ENCODE measurements around the gene NACC1. TPM values are rescaled to one million over a fixed set of nuclear protein-coding genes. Genes with fewer than 3 reads are reported as not detected.

Gene NACC1
- total and polyA plus RNA-seq, 2 of the 8 experiments (the other 6 are each of a cell fraction or from before 2014, with no cell fraction given), result 234 to 301 TPM

DNA sequence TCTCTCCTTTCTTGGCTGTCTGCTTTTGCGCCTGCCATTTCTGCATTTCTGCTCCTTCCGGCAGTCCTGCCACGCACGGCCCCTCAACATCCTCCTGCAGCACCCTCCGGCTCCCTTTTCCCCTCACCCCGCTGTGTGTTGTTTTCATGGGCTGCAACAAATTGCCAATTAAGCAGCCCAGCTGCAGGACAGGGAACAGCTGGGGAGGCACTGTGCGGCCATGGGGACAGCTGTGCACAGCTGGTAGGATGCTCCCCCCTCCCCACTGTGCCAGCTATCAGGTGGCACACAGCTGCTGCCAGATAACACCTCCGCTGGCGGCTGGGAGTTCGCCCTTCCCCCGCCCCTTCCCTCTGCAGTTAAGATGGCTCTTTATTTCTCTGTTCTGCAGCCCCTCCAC is 40.8 kb upstream of the NACC1 start:
- ChIA-PET CTCF (ENCODE audit: partially characterized antibody) (interaction anchor here (0.8 to 48.8 kb wide), 8 partner anchors 9 to 101 kb away, joined by 3 to 1145 read pairs (median 18); no protein-coding TSS in a partner anchor), POLR2A (ENCODE audit: partially characterized antibody) (interaction anchor here (0.7 to 2.5 kb wide), 6 partner anchors 14 to 123 kb away, joined by 3 to 7 read pairs (median 3); no protein-coding TSS in a partner anchor)
- H2BK12ac ChIP-seq (ENCODE audit: low read depth, low read length), result 0 out of 2 replicates have a peak overlapping the region, but pooled peaks have one; percentile 39
- no peak overlapping the region for H3K23ac ChIP-seq (ENCODE audit: insufficient read length)
- H3K27me3 ChIP-seq (replicated peaks in 1 of 4; ENCODE audit: control insufficient read depth in 3 of 4, extremely low read depth in 1 of 4, insufficient read depth in 3 of 4, low read length in 3 of 4), result peaks cover 0 to 18% (median 16%) of the 10 kb centered on the region in 4 experiments; a peak in 6 of 7 replicates
- no peak overlapping the region for H4K5ac ChIP-seq (ENCODE audit: insufficient read length, low read depth, low read length)
- H3K36me3 ChIP-seq (ENCODE audit: control insufficient read depth in 2 of 4, insufficient read depth in 4 of 4, low read length in 3 of 4), result no peaks in the 10 kb centered on the region
- no peak for FAIRE-seq
- peak overlapping the region; percentile 61 for H2BK15ac ChIP-seq (ENCODE audit: low read length)
- 64% methylated on average over 11 of the region's 11 CpGs; no CpG with 5 or more reads in 1 of the 2 experiments for WGBS, 2 experiments (ENCODE audit: extremely low coverage in 1 of 2, insufficient coverage in 1 of 2, insufficient read length in 1 of 2, insufficient replicate concordance in 2 of 2, low coverage in 1 of 2, low lambda C conversion rate in 2 of 2, missing lambda C conversion rate in 1 of 2)
- H2AK5ac ChIP-seq (ENCODE audit: low read depth, low read length), result no peak overlapping the region
- no peak overlapping the region for H3K14ac ChIP-seq (ENCODE audit: insufficient read length)
- no peak overlapping the region for H2BK120ac ChIP-seq (replicated peaks; ENCODE audit: low read depth, low read length)
- H3K56ac ChIP-seq (replicated peaks; ENCODE audit: insufficient read length, low read depth, low read length), result no peak overlapping the region
- H3K4ac ChIP-seq (replicated peaks; ENCODE audit: insufficient read length, low read depth, low read length), result no peak overlapping the region
- H3K9me3 ChIP-seq (ENCODE audit: insufficient read depth in 2 of 2, low read depth in 1 of 2, low read length in 1 of 2), result no peaks in the 10 kb centered on the region
- H4K20me1 ChIP-seq (replicated peaks in 1 of 2; ENCODE audit: control insufficient read depth in 1 of 2, insufficient read depth in 2 of 2, low read length in 2 of 2), result no peaks in the 10 kb centered on the region
- H3K79me2 ChIP-seq (ENCODE audit: control insufficient read depth in 1 of 2, insufficient read depth in 2 of 2, low read length in 2 of 2), result no peaks in the 10 kb centered on the region
- H3K4me2 ChIP-seq (ENCODE audit: insufficient read depth in 1 of 2, low read depth in 2 of 2, low read length in 2 of 2), result peak overlapping the region; percentile 49 to 53; a peak in 3 of 4 replicates
- no peak for DNase-seq (ENCODE audit: low read depth in 1 of 2, low spot score in 2 of 2)
- H2BK5ac ChIP-seq (ENCODE audit: low read depth, low read length), result peak overlapping the region; percentile 40; the same call in 1 of the 2 replicates
- no peak overlapping the region for H4K8ac ChIP-seq (ENCODE audit: extremely low read depth, insufficient read depth, low read length)
- peak overlapping the region; percentile 60; the same call in 1 of the 2 replicates for H3K18ac ChIP-seq (ENCODE audit: extremely low read depth, low read length)
- H3K4me3 ChIP-seq (ENCODE audit: extremely low read depth in 1 of 4, insufficient read depth in 2 of 4, low read depth in 3 of 4, low read length in 4 of 4), result peak overlapping the region in 1 of 4 experiments; percentile 13; a peak in 1 of 8 replicates
- H4K91ac ChIP-seq (replicated peaks; ENCODE audit: insufficient read length, low read length), result peak overlapping the region; percentile 38
- no peak overlapping the region for H3K9ac ChIP-seq (replicated peaks in 1 of 4; ENCODE audit: extremely low read depth in 1 of 4, low read depth in 3 of 4, low read length in 3 of 4)
- no peak overlapping the region for H3K27ac ChIP-seq (ENCODE audit: low read depth, low read length)
- H3K79me1 ChIP-seq (ENCODE audit: low read depth, low read length), result no peaks in the 10 kb centered on the region
- H2BK20ac ChIP-seq (ENCODE audit: low read length), result no peak overlapping the region
- TF ChIP-seq, protein P1, sequence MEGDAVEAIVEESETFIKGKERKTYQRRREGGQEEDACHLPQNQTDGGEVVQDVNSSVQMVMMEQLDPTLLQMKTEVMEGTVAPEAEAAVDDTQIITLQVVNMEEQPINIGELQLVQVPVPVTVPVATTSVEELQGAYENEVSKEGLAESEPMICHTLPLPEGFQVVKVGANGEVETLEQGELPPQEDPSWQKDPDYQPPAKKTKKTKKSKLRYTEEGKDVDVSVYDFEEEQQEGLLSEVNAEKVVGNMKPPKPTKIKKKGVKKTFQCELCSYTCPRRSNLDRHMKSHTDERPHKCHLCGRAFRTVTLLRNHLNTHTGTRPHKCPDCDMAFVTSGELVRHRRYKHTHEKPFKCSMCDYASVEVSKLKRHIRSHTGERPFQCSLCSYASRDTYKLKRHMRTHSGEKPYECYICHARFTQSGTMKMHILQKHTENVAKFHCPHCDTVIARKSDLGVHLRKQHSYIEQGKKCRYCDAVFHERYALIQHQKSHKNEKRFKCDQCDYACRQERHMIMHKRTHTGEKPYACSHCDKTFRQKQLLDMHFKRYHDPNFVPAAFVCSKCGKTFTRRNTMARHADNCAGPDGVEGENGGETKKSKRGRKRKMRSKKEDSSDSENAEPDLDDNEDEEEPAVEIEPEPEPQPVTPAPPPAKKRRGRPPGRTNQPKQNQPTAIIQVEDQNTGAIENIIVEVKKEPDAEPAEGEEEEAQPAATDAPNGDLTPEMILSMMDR (IDR thresholded peaks at IDR 0.05; ENCODE audit: control extremely low read depth in 1 of 3, insufficient read depth in 1 of 3, low read depth in 1 of 3, low read length in 3 of 3), result no peak
- no peak for TF ChIP-seq MAFK (IDR thresholded peaks at IDR 0.05; ENCODE audit: low read depth, low read length)
- 0 out of 2 replicates have a peak, but pooled peaks have one; percentile 48 for TF ChIP-seq TCF12 (IDR thresholded peaks at IDR 0.05; ENCODE audit: low read depth, low read length)
- no peak for TF ChIP-seq SP1 (IDR thresholded peaks at IDR 0.05; ENCODE audit: low read depth, low read length)
- TF ChIP-seq, protein P2, sequence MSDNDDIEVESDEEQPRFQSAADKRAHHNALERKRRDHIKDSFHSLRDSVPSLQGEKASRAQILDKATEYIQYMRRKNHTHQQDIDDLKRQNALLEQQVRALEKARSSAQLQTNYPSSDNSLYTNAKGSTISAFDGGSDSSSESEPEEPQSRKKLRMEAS (IDR thresholded peaks at IDR 0.05), result no peak
- H2AFZ ChIP-seq (ENCODE audit: low read length), result no peak overlapping the region
- H3K23me2 ChIP-seq (ENCODE audit: low read depth, low read length), result 0 out of 2 replicates have a peak, but pooled peaks cover 1% of the 10 kb centered on the region
- H3K4me1 ChIP-seq (replicated peaks in 1 of 4; ENCODE audit: control insufficient read depth in 3 of 4, insufficient read depth in 4 of 4, low read length in 3 of 4), result peaks cover 9 to 34% (median 24%) of the 10 kb centered on the region in 4 experiments

Data from H1 (cell line).